ENCODE results near the gene MTSS2.

DNA sequence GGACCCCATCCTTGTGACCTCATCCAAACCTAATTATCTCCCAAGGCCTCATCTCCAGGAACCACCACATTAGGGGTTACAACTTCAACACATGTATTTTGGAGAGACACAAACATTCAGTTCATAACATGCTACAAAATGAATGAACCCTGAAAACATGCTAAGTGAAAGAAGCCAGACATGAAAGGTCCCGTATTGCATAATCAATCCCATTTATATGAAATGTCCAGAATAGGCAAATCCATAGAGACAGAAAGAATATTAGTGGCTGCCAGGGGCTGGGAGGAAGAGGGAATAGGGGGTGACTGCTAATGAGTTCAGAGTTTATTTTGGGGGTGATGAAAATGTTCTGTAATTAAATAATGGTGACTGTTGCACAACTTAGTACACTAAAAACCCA lies 43.2 kb downstream of the MTSS2 start:
- no peak for TF ChIP-seq YY1 (IDR thresholded peaks at IDR 0.05; ENCODE audit: insufficient read depth, insufficient read length)
- TF ChIP-seq ZNF274 (IDR thresholded peaks at IDR 0.05; ENCODE audit: low read depth, low read length) = no peak
